ENCODE measurements around the gene PRKAR1B.
"Not testable (repeated sequence)": the region's sequence is repeated elsewhere in the genome, so short reads cannot be mapped to it uniquely, and the experiment has no call there.

The PRKAR1B gene

DNA sequence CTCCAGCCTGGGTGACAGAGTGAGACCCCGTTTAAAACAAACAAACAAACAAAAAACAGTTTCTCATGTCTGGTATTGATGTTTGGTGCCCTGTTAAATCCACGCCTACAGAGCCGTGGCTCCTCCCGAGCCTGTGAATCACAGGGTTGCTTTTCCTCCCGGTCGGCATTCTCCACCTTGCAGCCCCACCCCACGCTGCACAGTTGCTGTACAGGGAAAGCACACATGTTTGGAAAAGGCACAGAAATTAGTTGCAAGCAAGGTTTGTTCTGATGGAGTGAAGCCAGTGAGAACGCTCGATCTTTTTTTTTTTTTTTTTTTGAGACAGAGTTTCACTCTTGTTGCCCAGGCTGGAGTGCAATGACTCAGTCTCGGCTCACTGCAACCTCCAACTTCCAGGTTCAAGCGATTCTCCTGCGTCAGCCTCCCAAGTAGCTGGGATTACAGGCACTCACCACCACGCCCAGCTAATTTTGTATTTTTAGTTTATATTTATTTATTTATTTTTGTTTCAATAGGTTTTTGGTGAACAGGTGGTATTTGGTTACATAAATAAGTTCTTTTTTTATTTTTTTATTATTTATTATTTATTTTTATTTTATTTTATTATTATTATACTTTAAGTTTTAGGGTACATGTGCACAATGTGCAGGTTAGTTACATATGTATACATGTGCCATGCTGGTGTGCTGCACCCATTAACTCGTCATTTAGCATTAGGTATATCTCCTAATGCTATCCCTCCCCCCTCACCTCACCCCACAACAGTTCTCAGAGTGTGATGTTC lies 16.5 kb upstream of the PRKAR1B start:
- H4K8ac ChIP-seq (ENCODE audit: low read length); H4K91ac ChIP-seq (ENCODE audit: low read length); H3K23ac ChIP-seq (ENCODE audit: low read length in 2 of 2); H3K9ac ChIP-seq (ENCODE audit: low read length); H2BK15ac ChIP-seq (ENCODE audit: low read depth, poor library complexity, severe bottlenecking); H2AK5ac ChIP-seq (ENCODE audit: low read length, severe bottlenecking); H2BK12ac ChIP-seq (ENCODE audit: low read length in 2 of 2); H3K27me3 ChIP-seq (ENCODE audit: control insufficient read depth in 1 of 2, insufficient read depth in 1 of 2, low read length in 2 of 2); DNase-seq; H3K18ac ChIP-seq (ENCODE audit: low read depth in 1 of 2, low read length in 2 of 2); H3K4me1 ChIP-seq (ENCODE audit: control insufficient read depth, insufficient read depth, low read depth, low read length); H3K27ac ChIP-seq (ENCODE audit: low read length, poor library complexity, severe bottlenecking); H3K9me3 ChIP-seq (ENCODE audit: control insufficient read depth, low read length); H3K4me2 ChIP-seq (ENCODE audit: low read length, poor library complexity, severe bottlenecking); H2BK120ac ChIP-seq (ENCODE audit: low read depth, low read length); H3K4me3 ChIP-seq (ENCODE audit: insufficient read depth in 1 of 2, low read depth in 1 of 2, low read length in 2 of 2); H3K14ac ChIP-seq (ENCODE audit: low read length in 2 of 2); H2AFZ ChIP-seq (ENCODE audit: low read depth, low read length); H2BK5ac ChIP-seq (ENCODE audit: low read depth, low read length, poor library complexity, severe bottlenecking); H3K4ac ChIP-seq (ENCODE audit: low read depth in 1 of 2, low read length in 2 of 2): not testable (repeated sequence)
- 95% methylated on average over 9 of the region's 14 CpGs for WGBS
- Histone ChIP-seq H3K36me3 (ENCODE audit: control insufficient read depth in 1 of 2, insufficient read depth in 2 of 2, low read depth in 1 of 2, low read length in 2 of 2) (peaks cover 32 to 74% of the 10 kb centered on the region in 2 experiments), H3K79me1 (replicated peaks; ENCODE audit: low read length, poor library complexity, severe bottlenecking) (peaks cover 42% of the 10 kb centered on the region)

DNA sequence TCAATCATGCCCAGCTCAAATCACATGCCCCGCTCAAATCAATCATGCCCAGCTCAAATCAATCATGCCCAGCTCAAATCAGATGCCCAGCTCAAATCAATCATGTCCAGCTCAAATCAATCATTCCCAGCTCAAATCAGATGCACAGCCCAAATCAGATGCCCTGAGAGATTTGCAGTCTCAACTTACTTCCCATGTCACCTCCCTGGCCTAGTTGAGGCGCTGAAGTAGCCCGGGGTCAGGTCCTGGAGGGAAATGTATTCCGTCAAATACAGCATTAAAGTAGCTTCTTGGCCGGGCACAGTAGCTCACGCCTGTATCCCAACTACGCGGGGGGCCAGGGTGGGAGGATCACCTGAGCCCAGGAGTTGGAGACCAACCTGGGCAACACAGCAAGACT lies 15.7 kb upstream of the PRKAR1B start:
- Histone ChIP-seq H3K9ac (ENCODE audit: low read length) (no peak overlapping the region), H2BK12ac (ENCODE audit: low read length in 2 of 2) (no peak overlapping the region), H3K36me3 (ENCODE audit: control insufficient read depth in 1 of 2, insufficient read depth in 2 of 2, low read depth in 1 of 2, low read length in 2 of 2) (peaks cover 32 to 70% of the 10 kb centered on the region in 2 experiments), H3K27ac (ENCODE audit: low read length, poor library complexity, severe bottlenecking) (no peak overlapping the region), H3K27me3 (ENCODE audit: control insufficient read depth in 1 of 2, insufficient read depth in 1 of 2, low read length in 2 of 2) (no peaks in the 10 kb centered on the region), H3K14ac (ENCODE audit: low read length in 2 of 2) (no peak overlapping the region), H3K4me1 (ENCODE audit: control insufficient read depth, insufficient read depth, low read depth, low read length) (no peaks in the 10 kb centered on the region), H2AFZ (ENCODE audit: low read depth, low read length) (no peak overlapping the region), H2AK5ac (ENCODE audit: low read length, severe bottlenecking) (no peak overlapping the region), H3K18ac (ENCODE audit: low read depth in 1 of 2, low read length in 2 of 2) (no peak overlapping the region), H3K23ac (ENCODE audit: low read length in 2 of 2) (no peak overlapping the region), H3K9me3 (ENCODE audit: control insufficient read depth, low read length) (no peaks in the 10 kb centered on the region), H3K4me3 (ENCODE audit: insufficient read depth in 1 of 2, low read depth in 1 of 2, low read length in 2 of 2) (no peak overlapping the region), H2BK15ac (ENCODE audit: low read depth, poor library complexity, severe bottlenecking) (no peak overlapping the region), H3K4me2 (ENCODE audit: low read length, poor library complexity, severe bottlenecking) (no peak overlapping the region), H2BK120ac (ENCODE audit: low read depth, low read length) (no peak overlapping the region), H4K8ac (ENCODE audit: low read length) (no peak overlapping the region), H3K4ac (ENCODE audit: low read depth in 1 of 2, low read length in 2 of 2) (no peak overlapping the region), H2BK5ac (ENCODE audit: low read depth, low read length, poor library complexity, severe bottlenecking) (no peak overlapping the region), H3K79me1 (replicated peaks; ENCODE audit: low read length, poor library complexity, severe bottlenecking) (peaks cover 39% of the 10 kb centered on the region), H4K91ac (ENCODE audit: low read length) (no peak overlapping the region)
- DNase-seq: no peak
- 83% methylated on average over 8 of the region's 8 CpGs for WGBS

DNA sequence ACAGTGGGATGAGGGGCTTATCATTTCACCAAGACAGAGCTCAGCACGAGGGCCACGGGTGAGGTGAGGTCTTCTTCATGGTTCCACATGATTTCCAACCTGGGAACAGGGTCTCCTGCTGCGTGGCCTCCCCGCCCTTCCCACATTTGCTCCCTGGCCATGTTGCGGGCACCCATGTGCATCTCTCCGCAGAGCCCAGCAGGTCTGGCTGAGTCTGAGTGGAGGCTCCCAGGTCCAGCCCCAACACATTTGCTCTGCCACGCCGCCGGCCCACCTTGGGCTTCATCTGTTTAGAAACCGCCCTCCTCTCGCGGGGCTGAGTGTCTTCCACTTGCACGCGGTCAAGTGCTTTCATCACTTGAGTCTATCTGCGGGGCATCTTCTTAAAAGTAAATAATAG lies 14.8 kb upstream of the PRKAR1B start:
- no peaks in the 10 kb centered on the region for H3K4me1 ChIP-seq (ENCODE audit: control insufficient read depth, insufficient read depth, low read depth, low read length)
- WGBS: 91% methylated on average over 15 of the region's 15 CpGs
- no peak overlapping the region for H3K23ac ChIP-seq (ENCODE audit: low read length in 2 of 2)

DNA sequence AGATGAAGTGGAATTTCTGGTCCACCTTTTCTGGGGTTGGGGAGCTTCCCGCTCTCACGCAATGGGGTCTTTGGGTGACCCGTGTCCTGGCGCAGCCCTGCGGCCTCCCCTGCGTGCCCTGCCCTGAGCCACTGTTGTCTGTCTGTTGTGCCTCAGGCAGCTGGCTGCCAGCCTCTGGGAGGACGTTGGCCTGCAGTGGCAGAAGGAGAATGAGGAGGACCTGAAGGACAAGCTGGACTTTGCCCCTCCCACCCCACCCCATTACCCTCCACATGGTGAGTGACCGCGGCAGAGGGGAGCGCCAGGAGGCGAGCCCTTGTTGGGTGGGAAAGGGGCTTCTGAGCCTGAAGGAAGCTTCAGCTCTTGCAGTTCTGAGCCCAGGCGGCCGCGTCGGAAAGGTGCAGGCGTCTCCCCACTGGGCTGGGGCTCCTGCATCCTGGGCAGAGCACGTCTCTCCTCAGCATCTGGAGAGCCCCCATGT lies 14.2 kb upstream of the PRKAR1B start:
- DNase-seq: no peak
- Histone ChIP-seq H3K9ac (ENCODE audit: low read length) (no peak overlapping the region), H3K27ac (ENCODE audit: low read length, poor library complexity, severe bottlenecking) (no peak overlapping the region), H3K4me1 (ENCODE audit: control insufficient read depth, insufficient read depth, low read depth, low read length) (no peaks in the 10 kb centered on the region), H2AFZ (ENCODE audit: low read depth, low read length) (no peak overlapping the region), H3K4ac (ENCODE audit: low read depth in 1 of 2, low read length in 2 of 2) (no peak overlapping the region), H3K36me3 (ENCODE audit: control insufficient read depth in 1 of 2, insufficient read depth in 2 of 2, low read depth in 1 of 2, low read length in 2 of 2) (peaks cover 30 to 58% of the 10 kb centered on the region in 2 experiments), H3K23ac (ENCODE audit: low read length in 2 of 2) (no peak overlapping the region), H3K4me3 (ENCODE audit: insufficient read depth in 1 of 2, low read depth in 1 of 2, low read length in 2 of 2) (no peak overlapping the region), H3K27me3 (ENCODE audit: control insufficient read depth in 1 of 2, insufficient read depth in 1 of 2, low read length in 2 of 2) (no peaks in the 10 kb centered on the region), H2BK15ac (ENCODE audit: low read depth, poor library complexity, severe bottlenecking) (no peak overlapping the region), H4K8ac (ENCODE audit: low read length) (no peak overlapping the region), H2BK12ac (ENCODE audit: low read length in 2 of 2) (no peak overlapping the region), H3K18ac (ENCODE audit: low read depth in 1 of 2, low read length in 2 of 2) (no peak overlapping the region), H2BK120ac (ENCODE audit: low read depth, low read length) (no peak overlapping the region), H4K91ac (ENCODE audit: low read length) (no peak overlapping the region), H2AK5ac (ENCODE audit: low read length, severe bottlenecking) (no peak overlapping the region), H3K9me3 (ENCODE audit: control insufficient read depth, low read length) (no peaks in the 10 kb centered on the region), H3K79me1 (replicated peaks; ENCODE audit: low read length, poor library complexity, severe bottlenecking) (peaks cover 32% of the 10 kb centered on the region), H2BK5ac (ENCODE audit: low read depth, low read length, poor library complexity, severe bottlenecking) (no peak overlapping the region), H3K14ac (ENCODE audit: low read length in 2 of 2) (no peak overlapping the region), H3K4me2 (ENCODE audit: low read length, poor library complexity, severe bottlenecking) (no peak overlapping the region)
- WGBS: 98% methylated on average over 16 of the region's 17 CpGs

More for the DNA sequence above, 14.8 kb upstream of the PRKAR1B start:
- Histone ChIP-seq H4K91ac (ENCODE audit: low read length) (no peak overlapping the region), H3K79me1 (replicated peaks; ENCODE audit: low read length, poor library complexity, severe bottlenecking) (peaks cover 35% of the 10 kb centered on the region), H3K4me3 (ENCODE audit: insufficient read depth in 1 of 2, low read depth in 1 of 2, low read length in 2 of 2) (no peak overlapping the region), H3K27ac (ENCODE audit: low read length, poor library complexity, severe bottlenecking) (no peak overlapping the region), H3K9ac (ENCODE audit: low read length) (no peak overlapping the region), H3K9me3 (ENCODE audit: control insufficient read depth, low read length) (no peaks in the 10 kb centered on the region), H3K36me3 (ENCODE audit: control insufficient read depth in 1 of 2, insufficient read depth in 2 of 2, low read depth in 1 of 2, low read length in 2 of 2) (peaks cover 30 to 64% of the 10 kb centered on the region in 2 experiments), H2AK5ac (ENCODE audit: low read length, severe bottlenecking) (no peak overlapping the region), H3K14ac (ENCODE audit: low read length in 2 of 2) (no peak overlapping the region), H2BK5ac (ENCODE audit: low read depth, low read length, poor library complexity, severe bottlenecking) (no peak overlapping the region), H2BK12ac (ENCODE audit: low read length in 2 of 2) (no peak overlapping the region), H3K18ac (ENCODE audit: low read depth in 1 of 2, low read length in 2 of 2) (no peak overlapping the region), H3K27me3 (ENCODE audit: control insufficient read depth in 1 of 2, insufficient read depth in 1 of 2, low read length in 2 of 2) (no peaks in the 10 kb centered on the region), H3K4me2 (ENCODE audit: low read length, poor library complexity, severe bottlenecking) (no peak overlapping the region), H4K8ac (ENCODE audit: low read length) (no peak overlapping the region), H2BK120ac (ENCODE audit: low read depth, low read length) (no peak overlapping the region), H2BK15ac (ENCODE audit: low read depth, poor library complexity, severe bottlenecking) (no peak overlapping the region), H2AFZ (ENCODE audit: low read depth, low read length) (no peak overlapping the region), H3K4ac (ENCODE audit: low read depth in 1 of 2, low read length in 2 of 2) (no peak overlapping the region)
- DNase-seq: no peak
